C4-2B (cell line): ENCODE results near the gene MAML1.

Experiments
- CTCF ChIP-seq: fragments of 450-650 bp; conservative IDR thresholded peaks from 2 replicates; pipeline ENCODE4 v1.5.1; 2017; ENCODE audit warnings: mild to moderate bottlenecking
- ZFX ChIP-seq: fragments of 450-650 bp; IDR thresholded peaks from 2 replicates; pipeline ENCODE4 v1.6.1; 2017

GRCh38 chr5:179800696-179801201 lies 68.1 kb downstream of the MAML1 start:
- TF ChIP-seq CTCF (no peak), ZFX (no peak)
